COLO668 (cell line): ENCODE data around the gene OR2T3.
"Not testable (repeated sequence)": the region's sequence is repeated elsewhere in the genome, so short reads cannot be mapped to it uniquely, and the experiment has no call there.

Experiments used
- DNase-seq: peaks from one replicate; lab custom pipeline; 2025; ENCODE audit not compliant: unreplicated experiment; lab: John Stamatoyannopoulos, UW

Gene OR2T3

GRCh38 chr1:248471154-248471553, 2.0 kb upstream of the OR2T3 start:
- no peak for DNase-seq

GRCh38 chr1:248472111-248472510, 1.0 kb upstream of the OR2T3 start:
- DNase-seq = not testable (repeated sequence)

- not testable (repeated sequence) for DNase-seq
These were observed 2.5 kb downstream of the OR2T3 start for GRCh38 chr1:248475660-248476059.

GRCh38 chr1:248481686-248482579, 8.8 kb downstream of the OR2T3 start:
- not testable (repeated sequence) for DNase-seq

- DNase-seq = not testable (repeated sequence)
These were observed 15.1 kb downstream of the OR2T3 start, which contains the start of gene OR2T5 for GRCh38 chr1:248488289-248488688. Gene OR2T5, plus strand, starts transcription at chr1:248488589. Its CDS starts 0 bp downstream, at chr1:248488589.

GRCh38 chr1:248496661-248497060, 23.5 kb downstream of the OR2T3 start:
- not testable (repeated sequence) for DNase-seq

GRCh38 chr1:248500305-248501035, 27.3 kb downstream of the OR2T3 start:
- DNase-seq = not testable (repeated sequence)

- not testable (repeated sequence) for DNase-seq
These were observed 34.6 kb downstream of the OR2T3 start, which contains the start of gene OR2G6 for GRCh38 chr1:248507773-248508172. Gene OR2G6, plus strand, starts transcription at chr1:248508073. Its CDS starts 13,574 bp downstream, at chr1:248521647.

GRCh38 chr1:248510217-248510616, 37.1 kb downstream of the OR2T3 start:
- DNase-seq = not testable (repeated sequence)

- DNase-seq = no peak
These were observed 48.7 kb downstream of the OR2T3 start for GRCh38 chr1:248521856-248522255.
